ENCODE measurements around the gene RYK. TPM values are rescaled to one million over a fixed set of nuclear protein-coding genes. Genes with fewer than 3 reads are reported as not detected.

Gene RYK
- total and polyA plus RNA-seq, 3 donors from 2014 or later, result 82.6 to 120 (median 112) TPM

DNA sequence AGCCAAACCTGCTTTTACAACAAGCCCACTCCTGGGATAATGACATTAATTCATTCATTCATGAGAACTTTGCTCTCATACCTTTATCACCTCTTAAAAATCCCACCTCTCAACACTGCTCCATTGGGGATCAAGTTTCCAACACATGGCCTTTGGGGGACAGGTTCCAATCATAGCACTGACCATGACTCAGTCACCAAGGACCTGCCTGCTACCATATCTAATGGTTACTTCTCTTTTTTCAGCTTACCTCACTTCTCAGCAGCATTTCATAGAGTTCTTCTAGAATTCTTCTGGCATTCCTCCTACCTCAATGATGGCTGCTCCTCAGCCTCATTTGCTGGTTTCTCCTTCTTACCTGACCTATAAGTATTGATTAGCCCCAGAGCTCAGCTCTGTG is 36.9 kb upstream of the RYK start:
- intact Hi-C loops (cut with DNase I; ENCODE audit: low total_unique reads), result no loop called here
- Histone ChIP-seq H3K36me3 (ENCODE audit: low read depth, missing control alignments) (no peaks in the 10 kb centered on the region), H3K4me1 (peaks cover 12% of the 10 kb centered on the region), H3K27me3 (no peaks in the 10 kb centered on the region), H3K27ac (no peak overlapping the region), H3K9me3 (no peaks in the 10 kb centered on the region), H3K4me3 (no peak overlapping the region)
- TF ChIP-seq, protein P1, sequence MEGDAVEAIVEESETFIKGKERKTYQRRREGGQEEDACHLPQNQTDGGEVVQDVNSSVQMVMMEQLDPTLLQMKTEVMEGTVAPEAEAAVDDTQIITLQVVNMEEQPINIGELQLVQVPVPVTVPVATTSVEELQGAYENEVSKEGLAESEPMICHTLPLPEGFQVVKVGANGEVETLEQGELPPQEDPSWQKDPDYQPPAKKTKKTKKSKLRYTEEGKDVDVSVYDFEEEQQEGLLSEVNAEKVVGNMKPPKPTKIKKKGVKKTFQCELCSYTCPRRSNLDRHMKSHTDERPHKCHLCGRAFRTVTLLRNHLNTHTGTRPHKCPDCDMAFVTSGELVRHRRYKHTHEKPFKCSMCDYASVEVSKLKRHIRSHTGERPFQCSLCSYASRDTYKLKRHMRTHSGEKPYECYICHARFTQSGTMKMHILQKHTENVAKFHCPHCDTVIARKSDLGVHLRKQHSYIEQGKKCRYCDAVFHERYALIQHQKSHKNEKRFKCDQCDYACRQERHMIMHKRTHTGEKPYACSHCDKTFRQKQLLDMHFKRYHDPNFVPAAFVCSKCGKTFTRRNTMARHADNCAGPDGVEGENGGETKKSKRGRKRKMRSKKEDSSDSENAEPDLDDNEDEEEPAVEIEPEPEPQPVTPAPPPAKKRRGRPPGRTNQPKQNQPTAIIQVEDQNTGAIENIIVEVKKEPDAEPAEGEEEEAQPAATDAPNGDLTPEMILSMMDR (IDR thresholded peaks at IDR 0.05), result no peak
- TF ChIP-seq POLR2A (IDR thresholded peaks at IDR 0.05), result no peak
- DNase-seq, result no peak

DNA sequence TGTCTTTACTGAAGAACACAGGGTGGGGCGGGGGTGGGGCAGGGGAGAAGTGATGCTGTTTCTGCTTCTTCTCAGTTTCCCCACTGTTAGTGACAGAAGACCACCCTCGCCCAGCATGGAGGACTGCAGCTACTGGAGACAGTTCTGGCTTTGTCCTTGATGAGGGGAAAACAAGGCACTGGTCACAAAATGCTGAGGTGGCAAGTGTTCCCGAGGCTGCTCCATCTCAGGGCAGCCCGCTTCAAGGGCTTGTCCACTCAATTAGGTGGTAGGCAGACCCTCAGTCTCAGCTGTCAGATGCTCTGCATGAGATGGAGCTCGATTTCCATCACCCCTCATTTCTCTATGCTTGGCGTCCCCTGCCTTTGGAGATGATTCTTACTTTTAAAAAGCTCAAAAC is 33.8 kb upstream of the RYK start:
- 93 to 96% methylated on average over 4 to 6 of the region's 6 CpGs for WGBS, 2 donors
- TF ChIP-seq, protein P1 (IDR thresholded peaks at IDR 0.05), result no peak
- no peak for TF ChIP-seq POLR2A (IDR thresholded peaks at IDR 0.05)
- H3K36me3 ChIP-seq (ENCODE audit: low read depth, missing control alignments), result no peaks in the 10 kb centered on the region
- H3K9me3 ChIP-seq, result no peaks in the 10 kb centered on the region
- no peaks in the 10 kb centered on the region for H3K4me1 ChIP-seq
- no peak overlapping the region for H3K4me3 ChIP-seq
- DNase-seq, result no peak
- intact Hi-C loops (cut with DNase I; ENCODE audit: low total_unique reads), result no loop called here
- H3K27me3 ChIP-seq, result no peaks in the 10 kb centered on the region
- no peak overlapping the region for H3K27ac ChIP-seq

DNA sequence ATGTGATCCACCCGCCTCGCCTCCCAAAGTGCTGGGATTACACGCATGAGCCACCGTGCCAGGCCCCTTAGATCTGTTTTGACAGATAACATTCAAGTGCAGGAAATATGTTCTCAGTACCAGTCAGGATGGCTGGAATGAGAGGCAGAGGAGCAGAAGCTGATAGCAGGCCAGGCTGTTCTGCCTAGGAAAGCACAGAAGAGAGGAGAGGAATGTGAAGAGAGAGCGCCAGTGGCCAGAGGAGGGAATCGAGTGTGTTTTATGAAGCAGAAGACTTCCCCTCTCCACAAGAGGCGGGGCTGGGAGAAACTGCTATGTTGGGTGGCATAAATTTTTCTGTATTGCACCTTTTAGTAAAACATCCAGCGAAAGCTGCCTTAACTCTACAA is 32.0 kb upstream of the RYK start:
- DNase-seq, result no peak
- 75 to 82% methylated on average over 8 of the region's 8 CpGs for WGBS, 2 donors
- no peak overlapping the region for H3K27ac ChIP-seq
- no peaks in the 10 kb centered on the region for H3K36me3 ChIP-seq (ENCODE audit: low read depth, missing control alignments)
- no peak overlapping the region for H3K4me3 ChIP-seq
- H3K4me1 ChIP-seq, result no peaks in the 10 kb centered on the region
- H3K9me3 ChIP-seq, result no peaks in the 10 kb centered on the region
- H3K27me3 ChIP-seq, result no peaks in the 10 kb centered on the region
- TF ChIP-seq, protein P1 (IDR thresholded peaks at IDR 0.05), result no peak
- TF ChIP-seq POLR2A (IDR thresholded peaks at IDR 0.05), result no peak
- intact Hi-C loops (cut with DNase I; ENCODE audit: low total_unique reads), result no loop called here

DNA sequence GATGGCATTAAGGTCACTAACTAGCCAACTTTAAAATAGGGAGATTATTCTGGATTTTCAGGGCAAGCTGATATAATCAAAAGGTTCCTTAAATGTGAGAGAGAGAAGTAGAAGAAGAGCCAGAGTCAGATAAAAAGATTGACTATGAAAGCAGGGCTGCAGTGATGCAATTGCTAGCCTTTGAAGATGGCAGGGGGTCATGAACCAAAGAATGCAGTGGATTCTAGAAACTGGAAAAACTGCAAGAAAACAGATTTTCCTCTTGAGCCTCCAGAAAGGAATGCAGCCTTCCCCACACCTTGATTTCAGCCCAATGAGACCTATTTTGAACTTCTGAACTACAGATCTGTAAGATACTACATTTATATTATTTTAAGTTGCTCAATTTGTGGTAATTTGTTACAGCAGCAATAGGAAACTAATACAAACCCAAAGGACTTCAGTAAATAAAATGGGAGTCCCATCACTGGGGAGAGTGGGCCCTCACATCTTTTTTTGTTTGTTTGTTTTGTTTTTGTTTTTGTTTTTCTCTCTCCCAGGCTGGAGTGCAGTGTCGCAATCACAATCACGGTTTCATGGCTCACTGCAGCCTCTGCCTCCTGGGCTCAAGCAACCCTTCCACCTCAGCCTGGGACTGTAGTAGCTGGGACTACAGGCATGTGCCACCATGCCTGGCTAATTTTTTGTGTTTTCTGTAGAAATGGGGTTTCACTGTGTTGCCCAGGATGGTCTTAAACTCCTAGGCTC is 31.4 kb upstream of the RYK start:
- no peaks in the 10 kb centered on the region for H3K36me3 ChIP-seq (ENCODE audit: low read depth, missing control alignments)
- H3K9me3 ChIP-seq, result no peaks in the 10 kb centered on the region
- no peak overlapping the region for H3K27ac ChIP-seq
- no peaks in the 10 kb centered on the region for H3K4me1 ChIP-seq
- TF ChIP-seq, protein P1 (IDR thresholded peaks at IDR 0.05), result no peak
- no peak for TF ChIP-seq POLR2A (IDR thresholded peaks at IDR 0.05)
- DNase-seq, result no peak
- 83 to 93% methylated on average over 2 of the region's 2 CpGs for WGBS, 2 donors
- H3K4me3 ChIP-seq, result no peak overlapping the region
- intact Hi-C loops (cut with DNase I; ENCODE audit: low total_unique reads), result no loop called here
- no peaks in the 10 kb centered on the region for H3K27me3 ChIP-seq

DNA sequence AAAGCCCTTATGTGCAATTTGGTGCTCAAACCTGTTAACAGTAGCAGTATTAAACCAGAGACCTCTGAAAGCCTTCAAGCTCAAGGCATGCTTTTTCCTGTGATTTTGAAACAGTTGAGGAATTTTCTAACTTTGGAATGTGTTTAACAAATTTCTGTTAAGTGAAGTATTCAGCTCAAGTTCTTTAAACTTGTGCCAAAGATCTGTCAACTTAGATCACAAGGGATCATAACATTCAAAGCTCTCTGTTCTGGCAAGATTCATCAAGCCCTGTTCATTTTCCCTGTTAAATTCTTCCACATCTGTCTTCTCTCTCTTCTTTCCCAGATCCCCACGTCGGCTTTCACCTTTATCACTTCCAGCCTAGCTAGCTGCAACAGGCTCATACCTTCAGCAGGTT is 28.8 kb upstream of the RYK start:
- H3K36me3 ChIP-seq (ENCODE audit: low read depth, missing control alignments), result no peaks in the 10 kb centered on the region
- no peak overlapping the region for H3K27ac ChIP-seq
- H3K4me3 ChIP-seq, result no peak overlapping the region
- no peaks in the 10 kb centered on the region for H3K4me1 ChIP-seq
- no peaks in the 10 kb centered on the region for H3K27me3 ChIP-seq
- 79 to 80% methylated on average over 2 of the region's 2 CpGs for WGBS, 2 donors
- TF ChIP-seq, protein P1 (IDR thresholded peaks at IDR 0.05), result no peak
- TF ChIP-seq POLR2A (IDR thresholded peaks at IDR 0.05), result no peak
- intact Hi-C loops (cut with DNase I; ENCODE audit: low total_unique reads), result no loop called here
- DNase-seq, result no peak
- no peaks in the 10 kb centered on the region for H3K9me3 ChIP-seq

Data from testis (tissue), 3 donors.